DOHH2 (cell line): Measurements from ENCODE around the gene PPP1R17.

Source experiments
- CTCF ChIP-seq: fragments of 200-600 bp; sonication (generic); IDR thresholded peaks from one replicate; pipeline ENCODE4 v1.5.1; 2014; ENCODE audit warnings: antibody characterized with exemption, mild to moderate bottlenecking, low read depth, low read length; ENCODE audit not compliant: poor library complexity, severe bottlenecking
- EZH2phosphoT487 ChIP-seq: fragments of 200-600 bp; sonication (generic); IDR thresholded peaks from 2 replicates; pipeline ENCODE4 v1.6.1; 2017; ENCODE audit warnings: borderline replicate concordance, mild to moderate bottlenecking, antibody characterized with exemption, low read length, moderate library complexity, mixed read lengths

- TF ChIP-seq CTCF = no peak
- TF ChIP-seq EZH2phosphoT487 = no peak
These were observed 20.1 kb downstream of the PPP1R17 start for GRCh38 chr7:31707089-31707488.
